Natural killer cell (primary cell): Measurements from ENCODE around the gene SLC4A9. TPM values are rescaled to one million over a fixed set of nuclear protein-coding genes. Genes with fewer than 3 reads are reported as not detected.

Experiments used
- ATAC-seq, 3 donors: fragments of 150-1000 bp in 2 of 3; fragments of 200-7000 bp in 1 of 3; cut with Tn5 transposase; 1 replicate in 1 of 3; 2 replicates in 2 of 3; pipeline ENCODE4 v1.10.0; 2021; ENCODE audit warnings: mild to moderate bottlenecking in 2 of 3, moderate library complexity in 2 of 3
- DNase-seq, 2 donors: peaks; one replicate each; pipeline versions ENCODE4 v3.0.0 to v3.0.0-alpha.2; 2013 to 2021; ENCODE audit warnings: mixed read lengths in 1 of 2
- H3K27ac ChIP-seq: one replicate; pipeline ENCODE4 v1.5.1; 2013; ENCODE audit warnings: mild to moderate bottlenecking, low read length
- H3K27me3 ChIP-seq: one replicate; pipeline ENCODE4 v1.6.1; 2013; ENCODE audit warnings: low read length; ENCODE audit not compliant: control insufficient read depth, insufficient read depth
- H3K36me3 ChIP-seq: one replicate; pipeline ENCODE4 v1.6.1; 2013; ENCODE audit warnings: low read length; ENCODE audit not compliant: control insufficient read depth, insufficient read depth
- H3K4me1 ChIP-seq: one replicate; pipeline ENCODE4 v1.6.1; 2013; ENCODE audit warnings: low read length; ENCODE audit not compliant: control insufficient read depth, insufficient read depth
- H3K4me3 ChIP-seq: one replicate; pipeline ENCODE4 v1.5.1; 2013; ENCODE audit warnings: low read length
- H3K9me3 ChIP-seq: one replicate; pipeline ENCODE4 v1.6.1; 2013; ENCODE audit warnings: low read length; ENCODE audit not compliant: control insufficient read depth, insufficient read depth
- H3K27ac Mint-ChIP-seq, 2 donors: one replicate each; pipeline ENCODE4 v1.8.0; 2022; ENCODE audit warnings: mild to moderate bottlenecking in 2 of 2, mixed read lengths in 2 of 2, moderate library complexity in 1 of 2
- H3K27me3 Mint-ChIP-seq, 2 donors: one replicate each; pipeline ENCODE4 v1.8.0; 2022; ENCODE audit warnings: low read depth in 2 of 2, mixed read lengths in 2 of 2
- H3K36me3 Mint-ChIP-seq: one replicate; pipeline ENCODE4 v1.8.0; 2022; ENCODE audit warnings: mixed read lengths
- H3K4me1 Mint-ChIP-seq, 2 donors: one replicate each; pipeline ENCODE4 v1.8.0; 2022; ENCODE audit warnings: mixed read lengths in 2 of 2
- H3K4me3 Mint-ChIP-seq: one replicate; pipeline ENCODE4 v1.8.0; 2022; ENCODE audit warnings: mild to moderate bottlenecking, moderate library complexity, mixed read lengths
- H3K9me3 Mint-ChIP-seq, 2 donors: one replicate each; pipeline ENCODE4 v1.8.0; 2022; ENCODE audit warnings: mixed read lengths in 2 of 2
- CTCF ChIP-seq: fragments of 200-600 bp; IDR thresholded peaks from one replicate; pipeline ENCODE4 v1.8.0; 2022; ENCODE audit warnings: antibody characterized with exemption
- WGBS: methylation state at CpG from one replicate; pipeline ENCODE4 v1.1.7; 2013; ENCODE audit warnings: missing lambda C conversion rate; ENCODE audit not compliant: insufficient coverage; 5-methylcytosine and 5-hydroxymethylcytosine counted together
- intact Hi-C: fragments of 100-400 bp; cut with micrococcal nuclease; formaldehyde crosslinking; loops from one replicate; pipeline ENCODE4 v1.14.2; 2022
- total RNA-seq, 4 donors: library from RNA; stranded (reverse); fragments of 120-200 nt in 1 of 4; gene quantifications; one replicate each; pipeline versions ENCODE4 v1.2.3 to v1.2.4, GENCODE V29; 2013 to 2022

The SLC4A9 gene
- total RNA-seq, 3 donors from 2014 or later (not counting 1 experiment from before 2014, with no cell fraction given): not detected

- H3K4me1 Mint-ChIP-seq: no peaks in the 10 kb centered on the region
- H3K36me3 ChIP-seq: peaks cover 2% of the 10 kb centered on the region
- no peaks in the 10 kb centered on the region for H3K9me3 ChIP-seq
- no peaks in the 10 kb centered on the region for H3K27me3 Mint-ChIP-seq
- H3K9me3 Mint-ChIP-seq: no peaks in the 10 kb centered on the region
- H3K4me1 ChIP-seq: no peaks in the 10 kb centered on the region
- intact Hi-C loops: no loop called here
- no peaks in the 10 kb centered on the region for H3K36me3 Mint-ChIP-seq
- no peak overlapping the region for H3K4me3 ChIP-seq
- WGBS: 78% methylated on average over 1 of the region's 2 CpGs
- no peak overlapping the region for H3K27ac Mint-ChIP-seq
- H3K27me3 ChIP-seq: no peaks in the 10 kb centered on the region
- TF ChIP-seq CTCF: no peak
- no peak overlapping the region for H3K4me3 Mint-ChIP-seq
- DNase-seq: no peak
- ATAC-seq: no peak
- no peak overlapping the region for H3K27ac ChIP-seq
Observed at GRCh38 chr5:140388052-140388451, 28.1 kb downstream of the SLC4A9 start.

GRCh38 chr5:140391312-140391711 lies 31.3 kb downstream of the SLC4A9 start:
- Histone ChIP-seq H3K27me3 (no peaks in the 10 kb centered on the region), H3K27ac (no peak overlapping the region), H3K4me1 (no peaks in the 10 kb centered on the region), H3K4me3 (no peak overlapping the region), H3K9me3 (no peaks in the 10 kb centered on the region), H3K36me3 (peaks cover 6% of the 10 kb centered on the region)
- WGBS: 88% methylated on average over 1 of the region's 1 CpG
- no peaks in the 10 kb centered on the region for H3K36me3 Mint-ChIP-seq
- no peak for ATAC-seq
- H3K4me1 Mint-ChIP-seq: no peaks in the 10 kb centered on the region
- H3K9me3 Mint-ChIP-seq: no peaks in the 10 kb centered on the region
- no peak for TF ChIP-seq CTCF
- H3K4me3 Mint-ChIP-seq: no peak overlapping the region
- H3K27ac Mint-ChIP-seq: no peak overlapping the region
- intact Hi-C loops: no loop called here
- no peak for DNase-seq
- no peaks in the 10 kb centered on the region for H3K27me3 Mint-ChIP-seq

GRCh38 chr5:140391732-140392131 lies 31.7 kb downstream of the SLC4A9 start:
- no peaks in the 10 kb centered on the region for H3K4me1 Mint-ChIP-seq
- H3K27me3 Mint-ChIP-seq: no peaks in the 10 kb centered on the region
- TF ChIP-seq CTCF: no peak
- Histone ChIP-seq H3K4me1 (no peaks in the 10 kb centered on the region), H3K27ac (no peak overlapping the region), H3K27me3 (no peaks in the 10 kb centered on the region), H3K36me3 (peaks cover 6% of the 10 kb centered on the region), H3K4me3 (no peak overlapping the region), H3K9me3 (no peaks in the 10 kb centered on the region)
- no peaks in the 10 kb centered on the region for H3K36me3 Mint-ChIP-seq
- no peak overlapping the region for H3K27ac Mint-ChIP-seq
- DNase-seq: no peak
- intact Hi-C loops: no loop called here
- ATAC-seq: no peak
- WGBS: 96% methylated on average over 1 of the region's 1 CpG
- H3K9me3 Mint-ChIP-seq: no peaks in the 10 kb centered on the region
- no peak overlapping the region for H3K4me3 Mint-ChIP-seq

GRCh38 chr5:140393738-140394137 lies 33.7 kb downstream of the SLC4A9 start:
- 92% methylated on average over 2 of the region's 2 CpGs for WGBS
- no peaks in the 10 kb centered on the region for H3K9me3 Mint-ChIP-seq
- H3K27ac Mint-ChIP-seq: no peak overlapping the region
- no peaks in the 10 kb centered on the region for H3K9me3 ChIP-seq
- TF ChIP-seq CTCF: no peak
- H3K36me3 Mint-ChIP-seq: no peaks in the 10 kb centered on the region
- intact Hi-C loops: no loop called here
- H3K4me3 Mint-ChIP-seq: no peak overlapping the region
- no peaks in the 10 kb centered on the region for H3K27me3 ChIP-seq
- H3K4me3 ChIP-seq: no peak overlapping the region
- ATAC-seq: no peak
- H3K4me1 ChIP-seq: no peaks in the 10 kb centered on the region
- H3K36me3 ChIP-seq: peaks cover 6% of the 10 kb centered on the region
- no peak overlapping the region for H3K27ac ChIP-seq
- no peaks in the 10 kb centered on the region for H3K4me1 Mint-ChIP-seq
- H3K27me3 Mint-ChIP-seq: no peaks in the 10 kb centered on the region
- DNase-seq: no peak
